Measurements from ENCODE around the gene CDKL1.
"Not testable (repeated sequence)": the region's sequence is repeated elsewhere in the genome, so short reads cannot be mapped to it uniquely, and the experiment has no call there.

The CDKL1 gene

GRCh38 chr14:50357753-50358395 is 38.8 kb downstream of the CDKL1 start:
- no peak for DNase-seq (ENCODE audit: low read depth in 2 of 3, low spot score in 2 of 3)

- no peak for DNase-seq (ENCODE audit: low read depth in 2 of 3, low spot score in 2 of 3)
Observed at GRCh38 chr14:50357124-50357523, 39.6 kb downstream of the CDKL1 start.

DNA sequence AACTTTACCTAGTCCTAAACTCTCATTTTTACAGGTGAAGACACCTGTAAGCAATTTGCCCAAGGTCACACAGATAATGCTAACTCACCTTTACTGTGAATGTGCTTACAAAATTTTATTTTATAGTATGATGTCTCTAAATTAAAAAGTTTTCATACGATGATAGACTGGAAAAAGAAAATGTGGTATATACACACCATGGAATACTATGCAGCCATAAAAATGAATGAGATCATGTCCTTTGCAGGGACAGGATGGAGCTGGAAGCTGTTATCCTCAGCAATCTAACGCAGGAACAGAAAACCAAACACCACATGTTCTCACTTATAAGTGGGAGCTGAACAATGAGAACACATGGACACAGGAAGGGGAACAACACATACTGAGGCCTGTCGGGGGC is 40.4 kb downstream of the CDKL1 start:
- DNase-seq (ENCODE audit: low read depth in 2 of 3, low spot score in 2 of 3), result not testable (repeated sequence)

DNA sequence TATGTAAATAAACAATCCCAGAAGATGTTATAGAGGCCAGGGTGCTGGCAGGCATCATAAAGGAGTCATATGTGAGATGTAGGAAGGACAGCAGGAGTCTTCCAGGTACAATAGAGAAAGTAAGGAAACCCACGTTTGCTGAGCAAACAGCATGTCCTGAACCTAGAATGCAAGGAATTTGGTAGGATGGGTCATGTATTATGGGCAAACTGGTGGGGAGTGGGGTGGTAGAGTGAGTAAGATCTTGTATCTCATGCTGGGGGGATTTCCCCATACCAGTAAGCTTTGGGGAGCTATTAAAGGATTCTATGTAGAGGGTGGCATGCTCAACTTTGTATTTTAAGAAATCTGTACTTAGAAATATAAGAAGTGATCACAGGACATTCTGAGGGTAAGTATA is 41.0 kb downstream of the CDKL1 start:
- no peak for DNase-seq (ENCODE audit: low read depth in 2 of 3, low spot score in 2 of 3)

DNA sequence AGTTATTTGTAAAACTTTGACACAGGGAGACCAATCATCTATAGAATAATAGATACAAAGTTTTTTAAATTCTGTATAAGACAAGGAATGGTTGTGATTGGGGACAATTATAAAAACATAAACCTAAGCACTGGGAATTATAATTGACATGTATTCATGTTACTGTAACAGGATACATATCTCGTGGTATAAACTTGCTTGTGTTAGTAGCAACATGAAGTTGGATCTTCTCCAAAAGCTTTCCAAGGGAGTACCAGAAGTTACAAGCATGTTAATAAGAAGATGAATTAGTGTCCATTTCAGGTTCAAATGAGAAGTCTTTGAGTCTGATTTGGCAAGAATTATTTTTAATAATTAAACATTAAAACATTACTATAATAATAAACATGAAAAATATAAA is 42.2 kb downstream of the CDKL1 start:
- DNase-seq (ENCODE audit: low read depth in 2 of 3, low spot score in 2 of 3), result no peak

DNA sequence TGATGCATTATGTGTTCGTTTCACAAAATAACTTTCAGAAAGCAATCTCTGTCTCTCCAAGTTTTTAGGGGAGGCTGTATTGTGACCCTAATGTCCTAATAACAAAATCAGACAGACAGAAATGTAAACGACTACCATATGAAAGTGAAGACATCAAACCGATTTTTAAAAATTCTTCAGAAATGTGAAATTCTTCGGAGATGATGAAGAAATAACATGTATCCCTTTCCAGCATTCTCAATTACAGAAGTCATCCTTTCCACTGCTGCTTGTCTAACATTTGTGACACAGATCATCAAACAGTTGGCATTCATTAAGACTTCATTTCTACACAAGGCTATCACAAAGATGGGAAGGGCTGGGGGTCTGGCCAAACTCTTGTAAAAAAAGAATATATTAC is 43.6 kb downstream of the CDKL1 start:
- no peak for DNase-seq (ENCODE audit: low read depth in 2 of 3, low spot score in 2 of 3)

- DNase-seq (ENCODE audit: low read depth in 2 of 3, low spot score in 2 of 3), result no peak
Observed at GRCh38 chr14:50352584-50352983, 44.1 kb downstream of the CDKL1 start.

DNA sequence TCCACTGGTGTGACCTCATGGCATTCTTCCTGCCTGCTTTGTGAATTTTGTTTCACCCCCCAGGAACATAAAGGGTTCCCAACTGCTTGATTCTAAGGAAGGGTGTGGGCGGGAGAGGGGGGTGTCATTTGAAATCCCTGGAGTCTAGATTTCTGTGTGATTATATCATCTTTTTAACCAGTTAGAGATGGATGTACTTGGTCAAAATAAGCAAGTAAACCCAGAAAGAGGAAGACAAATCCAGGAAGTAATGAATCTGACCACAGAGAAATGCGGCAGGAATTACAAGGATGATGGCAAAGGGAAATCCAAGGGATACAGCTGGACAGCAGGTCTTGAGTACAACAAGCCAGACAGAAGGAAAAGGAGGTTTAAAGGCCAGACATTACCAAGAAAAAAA is 45.7 kb downstream of the CDKL1 start:
- no peak for DNase-seq (ENCODE audit: low read depth in 2 of 3, low spot score in 2 of 3)

DNA sequence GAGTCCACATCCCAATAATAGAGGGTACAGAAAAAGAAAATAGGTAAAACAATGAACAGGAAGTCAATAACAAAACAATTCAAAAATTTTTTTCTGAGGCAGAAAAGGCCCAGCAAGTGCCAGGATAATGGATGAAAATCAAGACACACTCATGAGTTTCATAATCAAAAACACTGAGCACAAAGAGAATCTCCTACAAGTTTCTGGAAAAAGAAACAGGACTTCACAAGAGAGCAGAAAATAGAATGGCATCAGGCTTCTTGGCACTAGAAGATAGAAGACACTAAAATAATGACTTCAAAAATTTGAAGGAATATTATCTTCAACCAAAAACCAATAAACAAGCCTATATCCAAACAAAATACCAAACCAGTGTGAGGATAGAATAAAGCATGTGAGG is 47.7 kb downstream of the CDKL1 start:
- no peak for DNase-seq (ENCODE audit: low read depth in 2 of 3, low spot score in 2 of 3)

- no peak for DNase-seq (ENCODE audit: low read depth in 2 of 3, low spot score in 2 of 3)
Observed at GRCh38 chr14:50347521-50347920, 49.2 kb downstream of the CDKL1 start.

DNA sequence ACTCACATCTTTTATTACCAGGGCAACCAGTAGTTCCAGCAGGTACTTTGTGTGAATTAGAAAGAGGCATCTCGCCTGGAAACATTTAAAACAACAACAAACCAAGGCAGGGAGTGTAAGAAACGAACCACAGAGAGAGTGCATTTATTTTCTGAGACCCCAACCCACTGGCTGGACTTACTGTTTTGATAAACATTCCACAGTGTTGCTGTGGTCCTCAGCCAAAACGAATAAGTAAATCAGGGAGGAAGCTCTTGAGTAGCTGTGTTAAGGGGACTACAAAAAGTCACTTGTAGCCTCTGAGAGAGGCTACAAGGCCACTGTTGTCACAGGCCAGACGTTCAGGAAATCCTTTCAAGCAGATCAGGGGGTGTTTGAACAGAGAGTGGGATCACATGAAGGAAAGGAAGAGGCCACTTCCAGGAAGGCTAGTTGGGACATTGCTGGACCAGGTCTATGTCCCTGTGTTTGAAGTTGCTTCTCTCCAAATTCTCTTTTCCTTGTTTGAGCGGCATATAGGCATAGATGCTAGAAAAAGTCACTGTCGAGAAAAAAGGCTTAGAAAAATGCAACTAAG is 50.7 kb downstream of the CDKL1 start:
- DNase-seq (ENCODE audit: low read depth in 2 of 3, low spot score in 2 of 3), result no peak

DNA sequence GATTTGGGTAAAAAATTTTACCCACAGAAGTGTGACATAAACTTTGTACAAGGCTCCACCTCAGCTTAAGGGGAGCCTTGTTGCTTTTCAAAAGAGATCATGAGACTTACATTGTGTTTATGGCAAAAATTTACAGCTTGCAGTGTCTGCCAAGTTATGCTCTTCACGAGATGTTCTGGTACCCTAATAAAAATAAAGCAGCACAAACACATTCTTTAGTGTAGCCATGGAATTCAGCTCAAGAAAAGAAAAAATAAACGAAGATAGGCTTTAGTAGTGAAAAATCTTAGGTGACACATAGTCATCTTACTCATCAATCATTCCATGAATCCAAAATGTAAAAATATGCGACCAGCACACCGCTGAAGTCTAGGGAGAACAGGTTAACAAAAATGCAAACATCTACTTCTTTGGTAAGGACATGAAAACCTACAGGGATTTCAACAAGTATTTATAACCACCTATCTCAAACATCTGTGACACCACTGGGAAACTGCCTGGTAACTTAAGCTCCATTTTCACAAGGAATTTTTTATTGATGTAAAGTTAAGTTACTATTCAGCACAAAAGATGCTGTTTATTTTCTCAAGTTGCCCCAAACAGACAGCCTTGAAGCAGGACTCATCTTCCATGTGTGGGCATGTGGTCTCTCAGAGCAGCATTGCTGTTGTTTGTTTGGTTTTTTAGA is 51.7 kb downstream of the CDKL1 start:
- DNase-seq (ENCODE audit: low read depth in 2 of 3, low spot score in 2 of 3), result no peak

- DNase-seq (ENCODE audit: low read depth in 2 of 3, low spot score in 2 of 3), result peak in 1 of 3 experiments; percentile 46
Observed at GRCh38 chr14:50344116-50344775, 52.4 kb downstream of the CDKL1 start.

GRCh38 chr14:50343434-50343833 is 53.2 kb downstream of the CDKL1 start:
- DNase-seq (ENCODE audit: low read depth in 2 of 3, low spot score in 2 of 3), result no peak

- DNase-seq (ENCODE audit: low read depth in 2 of 3, low spot score in 2 of 3), result no peak
Observed at GRCh38 chr14:50342221-50343078, 54.2 kb downstream of the CDKL1 start.

GRCh38 chr14:50340963-50341362 is 55.7 kb downstream of the CDKL1 start:
- DNase-seq (ENCODE audit: low read depth in 2 of 3, low spot score in 2 of 3), result no peak

GRCh38 chr14:50340045-50340444 is 56.6 kb downstream of the CDKL1 start:
- DNase-seq (ENCODE audit: low read depth in 2 of 3, low spot score in 2 of 3), result no peak

GRCh38 chr14:50339178-50339804 is 57.4 kb downstream of the CDKL1 start:
- DNase-seq (ENCODE audit: low read depth in 2 of 3, low spot score in 2 of 3), result no peak

- DNase-seq (ENCODE audit: low read depth in 2 of 3, low spot score in 2 of 3), result no peak
Observed at GRCh38 chr14:50338587-50338986, 58.1 kb downstream of the CDKL1 start.

DNA sequence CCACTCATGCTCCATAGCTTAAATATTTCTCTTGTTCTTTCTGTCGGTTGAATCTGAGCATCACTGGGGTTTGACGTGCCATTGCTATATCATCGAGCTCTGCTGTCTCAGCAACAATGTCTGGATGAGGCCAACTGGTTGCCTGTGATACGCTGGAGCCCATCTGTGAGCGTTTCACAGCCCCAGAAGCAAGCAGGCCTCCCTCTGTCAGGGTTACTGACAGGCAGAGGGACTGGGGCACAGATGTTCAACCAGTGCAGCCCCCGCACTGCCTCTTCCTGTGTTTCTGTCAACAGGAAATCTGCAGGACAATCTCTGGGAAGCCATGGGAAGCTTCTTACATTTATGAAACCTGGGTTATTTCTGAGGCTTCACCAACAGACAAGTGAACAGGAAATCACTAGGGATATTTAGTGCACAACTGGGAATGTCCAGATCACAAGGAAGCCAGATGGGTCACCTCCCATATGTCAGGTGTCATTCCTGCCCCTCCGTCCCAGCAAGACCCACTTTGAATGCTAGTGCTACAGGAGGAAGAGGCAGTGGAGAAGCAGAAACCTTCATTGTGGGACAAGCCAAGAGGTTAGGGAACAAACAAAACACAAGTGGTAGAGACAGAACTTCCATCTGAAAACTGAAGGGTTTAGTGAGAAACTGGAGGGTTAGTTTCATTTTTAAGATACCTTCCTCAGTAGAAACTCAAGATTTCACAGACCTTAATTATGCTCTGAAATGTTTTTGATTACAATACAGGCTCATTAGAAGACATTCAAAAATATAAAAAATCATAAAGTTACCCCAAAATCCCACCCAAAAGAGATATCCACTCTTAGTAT is 60.5 kb downstream of the CDKL1 start:
- DNase-seq (ENCODE audit: low read depth in 2 of 3, low spot score in 2 of 3), result no peak

Measured in activated CD8-positive, alpha-beta memory T cell treated with anti-CD3 and anti-CD28 coated beads for 48 hours (primary cell).